Hepatocyte (in vitro differentiated cells): ENCODE data around the gene KRT10. TPM values are rescaled to one million over a fixed set of nuclear protein-coding genes. Genes with fewer than 3 reads are reported as not detected.

Experiments
- DNase-seq: peaks from one replicate; pipeline ENCODE4 v3.0.0-alpha.2; 2016; ENCODE audit warnings: low spot score
- H2AFZ ChIP-seq: fragments of 200-600 bp; sonication (generic); 2 replicates; pipeline ENCODE4 v1.6.0; 2016; ENCODE audit warnings: antibody characterized with exemption, mild to moderate bottlenecking
- H3K27ac ChIP-seq: fragments of 200-600 bp; sonication (generic); 2 replicates; pipeline ENCODE4 v1.5.1; 2016; ENCODE audit warnings: mild to moderate bottlenecking
- H3K27me3 ChIP-seq: fragments of 200-600 bp; sonication (generic); 2 replicates; pipeline ENCODE4 v1.6.1; 2016
- H3K36me3 ChIP-seq: fragments of 200-600 bp; sonication (generic); replicated peaks from 2 replicates; pipeline ENCODE4 v1.5.1; 2016; ENCODE audit warnings: low read depth; ENCODE audit not compliant: insufficient read depth
- H3K4me1 ChIP-seq: fragments of 200-600 bp; sonication (generic); 2 replicates; pipeline ENCODE4 v1.5.1; 2016; ENCODE audit warnings: mild to moderate bottlenecking, moderate library complexity; ENCODE audit not compliant: insufficient read depth
- H3K4me2 ChIP-seq: fragments of 200-600 bp; sonication (generic); 2 replicates; pipeline ENCODE4 v1.6.0; 2016
- H3K4me3 ChIP-seq: fragments of 200-600 bp; sonication (generic); 2 replicates; pipeline ENCODE4 v1.5.1; 2016; ENCODE audit warnings: mild to moderate bottlenecking
- H3K79me2 ChIP-seq: fragments of 200-600 bp; sonication (generic); 2 replicates; pipeline ENCODE4 v1.6.0; 2017; ENCODE audit warnings: mild to moderate bottlenecking
- H3K9me2 ChIP-seq: fragments of 200-600 bp; sonication (generic); replicated peaks from 2 replicates; pipeline ENCODE4 v1.6.0; 2017; ENCODE audit warnings: mild to moderate bottlenecking; ENCODE audit not compliant: insufficient read depth
- H3K9me3 ChIP-seq: fragments of 200-600 bp; sonication (generic); 2 replicates; pipeline ENCODE4 v1.5.1; 2016; ENCODE audit warnings: low read depth, mild to moderate bottlenecking
- H4K20me1 ChIP-seq: fragments of 200-600 bp; sonication (generic); 2 replicates; pipeline ENCODE4 v1.6.0; 2016; ENCODE audit warnings: mild to moderate bottlenecking; ENCODE audit not compliant: insufficient read depth, poor library complexity, severe bottlenecking
- EZH2 ChIP-seq: fragments of 200-600 bp; sonication (generic); IDR thresholded peaks from 2 replicates; pipeline ENCODE4 v1.6.1; 2016; ENCODE audit warnings: antibody characterized with exemption, mild to moderate bottlenecking, borderline replicate concordance
- EZH2phosphoT487 ChIP-seq: fragments of 200-600 bp; sonication (generic); IDR thresholded peaks from one replicate; pipeline ENCODE4 v1.6.1; 2018; ENCODE audit warnings: antibody characterized with exemption, mild to moderate bottlenecking, low read depth, moderate library complexity; ENCODE audit not compliant: unreplicated experiment, severe bottlenecking
- WGBS: methylation state at CpG from one replicate; pipeline ENCODE4 v1.1.6; 2016; ENCODE audit warnings: low lambda C conversion rate; ENCODE audit errors: missing lambda C conversion rate; 5-methylcytosine and 5-hydroxymethylcytosine counted together
- polyA plus RNA-seq: library from polyadenylated mRNA; unstranded; fragments of >200 nt; fragmentation: Nextera tagmentation; extraction: Ambion mirVana; gene quantifications from 2 replicates; pipeline ENCODE4 v1.2.1, GENCODE V29; 2016
- total RNA-seq: library from RNA; depleted of rRNA; stranded (reverse); fragments of >200 nt; gene quantifications from 2 replicates; pipeline ENCODE4 v1.2.3, GENCODE V29; 2014
- TF ChIP-seq, protein P1 (sequence below): fragments of 200-600 bp; sonication (generic); IDR thresholded peaks from 2 replicates; pipeline ENCODE4 v1.5.1; 2016; ENCODE audit warnings: antibody characterized with exemption, mild to moderate bottlenecking; ENCODE audit not compliant: poor library complexity

Gene KRT10
- total and polyA plus RNA-seq, 2 experiments from 2014 or later: 39.7 to 153 TPM

DNA sequence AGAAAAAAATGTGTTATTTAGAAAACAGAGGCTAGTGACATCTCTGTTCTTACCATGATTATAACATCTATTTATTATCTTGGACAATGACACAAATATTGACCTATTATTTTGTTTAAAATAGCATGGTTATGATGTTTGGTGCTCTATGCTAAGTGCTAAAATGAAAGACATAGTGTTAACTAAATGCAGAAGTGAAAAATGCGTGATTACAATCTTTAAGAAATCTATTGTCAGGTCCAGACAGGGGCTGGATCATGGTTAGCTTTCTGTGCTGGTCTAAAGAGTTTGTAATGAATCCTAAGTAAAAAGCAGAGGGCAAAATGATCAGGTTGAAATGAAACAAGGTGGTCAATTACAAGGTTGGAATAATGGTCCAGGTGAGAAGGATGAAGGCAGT lies 22.0 kb downstream of the KRT10 start:
- no peaks in the 10 kb centered on the region for H4K20me1 ChIP-seq
- no peaks in the 10 kb centered on the region for H3K36me3 ChIP-seq
- H3K27ac ChIP-seq: no peak overlapping the region
- no peaks in the 10 kb centered on the region for H3K9me2 ChIP-seq
- no peaks in the 10 kb centered on the region for H3K4me1 ChIP-seq
- no peak for DNase-seq
- WGBS: 70% methylated on average over 1 of the region's 1 CpG
- H3K4me2 ChIP-seq: no peak overlapping the region
- no peak overlapping the region for H3K4me3 ChIP-seq
- no peaks in the 10 kb centered on the region for H3K9me3 ChIP-seq
- H3K27me3 ChIP-seq: peaks cover 37% of the 10 kb centered on the region
- no peak overlapping the region for H2AFZ ChIP-seq
- no peaks in the 10 kb centered on the region for H3K79me2 ChIP-seq
- TF ChIP-seq, protein P1, sequence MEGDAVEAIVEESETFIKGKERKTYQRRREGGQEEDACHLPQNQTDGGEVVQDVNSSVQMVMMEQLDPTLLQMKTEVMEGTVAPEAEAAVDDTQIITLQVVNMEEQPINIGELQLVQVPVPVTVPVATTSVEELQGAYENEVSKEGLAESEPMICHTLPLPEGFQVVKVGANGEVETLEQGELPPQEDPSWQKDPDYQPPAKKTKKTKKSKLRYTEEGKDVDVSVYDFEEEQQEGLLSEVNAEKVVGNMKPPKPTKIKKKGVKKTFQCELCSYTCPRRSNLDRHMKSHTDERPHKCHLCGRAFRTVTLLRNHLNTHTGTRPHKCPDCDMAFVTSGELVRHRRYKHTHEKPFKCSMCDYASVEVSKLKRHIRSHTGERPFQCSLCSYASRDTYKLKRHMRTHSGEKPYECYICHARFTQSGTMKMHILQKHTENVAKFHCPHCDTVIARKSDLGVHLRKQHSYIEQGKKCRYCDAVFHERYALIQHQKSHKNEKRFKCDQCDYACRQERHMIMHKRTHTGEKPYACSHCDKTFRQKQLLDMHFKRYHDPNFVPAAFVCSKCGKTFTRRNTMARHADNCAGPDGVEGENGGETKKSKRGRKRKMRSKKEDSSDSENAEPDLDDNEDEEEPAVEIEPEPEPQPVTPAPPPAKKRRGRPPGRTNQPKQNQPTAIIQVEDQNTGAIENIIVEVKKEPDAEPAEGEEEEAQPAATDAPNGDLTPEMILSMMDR: no peak
- TF ChIP-seq EZH2phosphoT487: no peak
- TF ChIP-seq EZH2: no peak

- Histone ChIP-seq H3K4me3 (no peak within 1 kb of the TSS), H3K27ac (no peak within 1 kb of the TSS), H3K36me3 (no peaks in the 10 kb centered on the region), H3K27me3 (peaks cover 37% of the 10 kb centered on the region), H3K4me1 (no peaks in the 10 kb centered on the region), H3K9me2 (no peaks in the 10 kb centered on the region), H3K4me2 (no peak within 1 kb of the TSS), H3K9me3 (no peaks in the 10 kb centered on the region), H2AFZ (no peak within 1 kb of the TSS), H4K20me1 (no peaks in the 10 kb centered on the region), H3K79me2 (no peaks in the 10 kb centered on the region)
- TF ChIP-seq EZH2 (no peak), EZH2phosphoT487 (no peak)
- TF ChIP-seq, protein P1: no peak
- WGBS: 71% methylated on average over 3 of the region's 3 CpGs
- no peak for DNase-seq
Observed at GRCh38 chr17:40799859-40800258, 22.6 kb downstream of the KRT10 start, which contains the start of gene KRT28. TSS of gene KRT28 (minus strand) at chr17:40799959. CDS start at chr17:40799893, 66 bp downstream.

DNA sequence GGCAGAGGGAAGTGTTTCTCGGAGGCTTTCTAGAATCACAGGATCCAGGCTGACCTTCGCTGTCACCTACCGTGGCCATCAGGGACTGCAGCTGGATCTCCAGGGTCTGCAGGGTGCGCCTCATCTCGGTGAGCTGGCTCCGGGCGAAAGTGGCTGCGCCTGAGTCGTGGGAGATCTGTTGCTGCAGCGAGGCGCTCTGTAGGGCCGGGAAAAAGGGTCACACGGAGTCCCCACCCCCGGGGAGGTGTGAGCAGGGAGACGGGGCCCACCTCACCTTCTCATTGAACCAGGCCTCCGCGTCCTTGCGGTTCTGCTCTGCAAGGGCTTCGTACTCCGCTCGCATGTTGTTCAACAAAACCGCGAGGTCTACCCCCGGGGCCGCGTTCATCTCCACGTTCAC lies 25.6 kb downstream of the KRT10 start:
- H3K9me3 ChIP-seq: no peaks in the 10 kb centered on the region
- WGBS: 85% methylated on average over 27 of the region's 27 CpGs
- no peak overlapping the region for H3K27ac ChIP-seq
- no peak overlapping the region for H3K4me2 ChIP-seq
- H3K4me3 ChIP-seq: no peak overlapping the region
- no peaks in the 10 kb centered on the region for H4K20me1 ChIP-seq
- no peak for DNase-seq
- TF ChIP-seq EZH2phosphoT487: no peak
- TF ChIP-seq, protein P1: no peak
- no peak for TF ChIP-seq EZH2
- H2AFZ ChIP-seq: no peak overlapping the region
- H3K36me3 ChIP-seq: no peaks in the 10 kb centered on the region
- no peaks in the 10 kb centered on the region for H3K9me2 ChIP-seq
- no peaks in the 10 kb centered on the region for H3K4me1 ChIP-seq
- peaks cover 43% of the 10 kb centered on the region for H3K27me3 ChIP-seq
- no peaks in the 10 kb centered on the region for H3K79me2 ChIP-seq
